Activated effector memory CD4-positive, alpha-beta T cell treated with Interleukin-2 at 50 U/mL for 16 hours (primary cell): ENCODE results near the gene CLUH.
"Not testable (repeated sequence)": the region's sequence is repeated elsewhere in the genome, so short reads cannot be mapped to it uniquely, and the experiment has no call there.

ENCODE experiments used
- DNase-seq: peaks from one replicate; pipeline ENCODE4 v3.0.0-alpha.2; 2020

CLUH gene

GRCh38 chr17:2700491-2701141 is 10.9 kb downstream of the CLUH start:
- no peak for DNase-seq

- no peak for DNase-seq
These were observed 11.5 kb downstream of the CLUH start for GRCh38 chr17:2700030-2700490.

- DNase-seq, result not testable (repeated sequence)
These were observed 12.3 kb downstream of the CLUH start for GRCh38 chr17:2699216-2699805.

- DNase-seq, result no peak
These were observed 13.9 kb downstream of the CLUH start for GRCh38 chr17:2697611-2698162.

GRCh38 chr17:2695961-2696760 is 15.4 kb downstream of the CLUH start:
- no peak for DNase-seq

- DNase-seq, result no peak
These were observed 16.2 kb downstream of the CLUH start for GRCh38 chr17:2695243-2695960.

GRCh38 chr17:2694381-2695242 is 17.0 kb downstream of the CLUH start:
- no peak for DNase-seq

GRCh38 chr17:2693561-2694380 is 17.8 kb downstream of the CLUH start:
- DNase-seq, result no peak

- DNase-seq, result no peak
These were observed 18.8 kb downstream of the CLUH start for GRCh38 chr17:2692781-2693135.

GRCh38 chr17:2691965-2692780 is 19.4 kb downstream of the CLUH start:
- no peak for DNase-seq

- DNase-seq, result no peak
These were observed 20.3 kb downstream of the CLUH start for GRCh38 chr17:2691069-2691871.

GRCh38 chr17:2690165-2691068 is 21.1 kb downstream of the CLUH start:
- no peak for DNase-seq

- peak; percentile 50 for DNase-seq
These were observed 22.0 kb downstream of the CLUH start for GRCh38 chr17:2689411-2690164.

- no peak for DNase-seq
These were observed 22.9 kb downstream of the CLUH start for GRCh38 chr17:2688351-2689342.

GRCh38 chr17:2687074-2687418 is 24.5 kb downstream of the CLUH start:
- no peak for DNase-seq

- no peak for DNase-seq
These were observed 25.9 kb downstream of the CLUH start for GRCh38 chr17:2685696-2686095.
